ENCODE results near the gene UBE3A. TPM values are rescaled to one million over a fixed set of nuclear protein-coding genes. Genes with fewer than 3 reads are reported as not detected.

UBE3A gene
- total and polyA plus RNA-seq, 8 donors: 8.9 to 48.9 (median 39.0) TPM

- no peak overlapping the region for H3K4me3 ChIP-seq
- WGBS, 2 donors: 22 to 24% methylated on average over 1 of the region's 1 CpG
- FAIRE-seq: no peak
- H3K27ac ChIP-seq: no peak overlapping the region
- intact Hi-C loops (cut with DNase I): no loop called here
- no peaks in the 10 kb centered on the region for H3K36me3 ChIP-seq
- ATAC-seq: no peak
- no peaks in the 10 kb centered on the region for H3K4me1 ChIP-seq
- no peak for DNase-seq
- H3K9me3 ChIP-seq: peaks cover 0 to 5% (median 0%) of the 10 kb centered on the region in 4 donors
- TF ChIP-seq CTCF (IDR thresholded peaks at IDR 0.05): no peak
- no peaks in the 10 kb centered on the region for H3K27me3 ChIP-seq
Measured at GRCh38 chr15:25323420-25323819, 115.4 kb downstream of the UBE3A start.

- FAIRE-seq: no peak
- Histone ChIP-seq H3K27me3 (no peaks in the 10 kb centered on the region), H3K27ac (no peak overlapping the region), H3K4me1 (no peaks in the 10 kb centered on the region), H3K9me3 (no peaks in the 10 kb centered on the region), H3K36me3 (no peaks in the 10 kb centered on the region), H3K4me3 (no peak overlapping the region)
- ATAC-seq: no peak
- DNase-seq: no peak
- TF ChIP-seq CTCF (IDR thresholded peaks at IDR 0.05): no peak
- WGBS, 2 donors: 79% methylated on average over 3 of the region's 3 CpGs
- intact Hi-C loops (cut with DNase I): no loop called here
Measured at GRCh38 chr15:25287823-25288222, 151.0 kb downstream of the UBE3A start.
